CD4-positive, alpha-beta T cell treated with Interleukin-4 for 1 hour (primary cell): Measurements from ENCODE around the gene RBBP5.

Experiments used
- DNase-seq, 2 donors: peaks; one replicate each; pipeline ENCODE4 v3.0.0-alpha.2; 2020 to 2022

The RBBP5 gene

GRCh38 chr1:205073511-205073910 is 48.3 kb downstream of the RBBP5 start:
- DNase-seq: no peak

- no peak for DNase-seq
Measured at GRCh38 chr1:205072881-205073280, 48.9 kb downstream of the RBBP5 start.

GRCh38 chr1:205072286-205072685 is 49.5 kb downstream of the RBBP5 start:
- no peak for DNase-seq

- no peak for DNase-seq
Measured at GRCh38 chr1:205071801-205072200, 50.0 kb downstream of the RBBP5 start.

- DNase-seq: no peak
Measured at GRCh38 chr1:205071028-205071409, 50.8 kb downstream of the RBBP5 start.

GRCh38 chr1:205069371-205070125 is 52.2 kb downstream of the RBBP5 start:
- DNase-seq: no peak

GRCh38 chr1:205068457-205069040 is 53.2 kb downstream of the RBBP5 start:
- no peak for DNase-seq

GRCh38 chr1:205068001-205068400 is 53.8 kb downstream of the RBBP5 start:
- DNase-seq: no peak

- no peak for DNase-seq
Measured at GRCh38 chr1:205067031-205067430, 54.7 kb downstream of the RBBP5 start.

- no peak for DNase-seq
Measured at GRCh38 chr1:205066141-205066818, 55.5 kb downstream of the RBBP5 start.

- DNase-seq: no peak
Measured at GRCh38 chr1:205065666-205066065, 56.1 kb downstream of the RBBP5 start.

GRCh38 chr1:205064741-205065316 is 56.9 kb downstream of the RBBP5 start:
- DNase-seq: no peak

- DNase-seq: no peak
Measured at GRCh38 chr1:205064301-205064700, 57.5 kb downstream of the RBBP5 start.

- no peak for DNase-seq
Measured at GRCh38 chr1:205062895-205063294, 58.9 kb downstream of the RBBP5 start.

- no peak for DNase-seq
Measured at GRCh38 chr1:205062319-205062718, 59.5 kb downstream of the RBBP5 start.

GRCh38 chr1:205061665-205062069 is 60.1 kb downstream of the RBBP5 start:
- peak; percentile 61 to 66 for DNase-seq

- DNase-seq: no peak
Measured at GRCh38 chr1:205061227-205061626, 60.6 kb downstream of the RBBP5 start.

- DNase-seq: no peak
Measured at GRCh38 chr1:205060746-205061145, 61.0 kb downstream of the RBBP5 start.

GRCh38 chr1:205059660-205060059 is 62.1 kb downstream of the RBBP5 start:
- no peak for DNase-seq

- no peak for DNase-seq
Measured at GRCh38 chr1:205058853-205059252, 62.9 kb downstream of the RBBP5 start.

GRCh38 chr1:205057808-205058575 is 63.8 kb downstream of the RBBP5 start:
- no peak for DNase-seq

- DNase-seq: no peak
Measured at GRCh38 chr1:205056956-205057568, 64.7 kb downstream of the RBBP5 start.

GRCh38 chr1:205056188-205056611 is 65.6 kb downstream of the RBBP5 start:
- DNase-seq: no peak
